Measurements from ENCODE around the gene IPO4.

DNA sequence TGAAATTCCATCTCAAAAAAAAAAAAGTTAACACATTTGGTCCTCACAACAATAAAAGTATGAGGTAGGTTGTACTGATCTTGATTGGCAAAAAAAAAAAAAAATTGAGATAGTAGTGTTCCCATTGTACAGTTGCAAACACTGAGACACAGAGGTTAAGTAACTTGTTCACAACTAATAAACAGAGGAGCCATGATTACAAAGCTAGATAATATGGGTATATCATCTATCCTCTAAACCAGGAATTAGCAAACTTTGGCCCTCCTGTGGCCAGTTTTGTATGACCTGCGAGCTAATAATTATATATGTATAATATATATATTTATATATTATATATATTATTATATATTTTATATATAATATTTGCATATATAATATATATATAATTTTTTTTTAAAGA is 54.9 kb downstream of the IPO4 start:
- TF ChIP-seq CHD4 (IDR thresholded peaks at IDR 0.05): no peak
- no peak for TF ChIP-seq SUPT20H (IDR thresholded peaks at IDR 0.05; ENCODE audit: borderline replicate concordance, control insufficient read depth, low read depth, low read length)
- TF ChIP-seq, protein P1, sequence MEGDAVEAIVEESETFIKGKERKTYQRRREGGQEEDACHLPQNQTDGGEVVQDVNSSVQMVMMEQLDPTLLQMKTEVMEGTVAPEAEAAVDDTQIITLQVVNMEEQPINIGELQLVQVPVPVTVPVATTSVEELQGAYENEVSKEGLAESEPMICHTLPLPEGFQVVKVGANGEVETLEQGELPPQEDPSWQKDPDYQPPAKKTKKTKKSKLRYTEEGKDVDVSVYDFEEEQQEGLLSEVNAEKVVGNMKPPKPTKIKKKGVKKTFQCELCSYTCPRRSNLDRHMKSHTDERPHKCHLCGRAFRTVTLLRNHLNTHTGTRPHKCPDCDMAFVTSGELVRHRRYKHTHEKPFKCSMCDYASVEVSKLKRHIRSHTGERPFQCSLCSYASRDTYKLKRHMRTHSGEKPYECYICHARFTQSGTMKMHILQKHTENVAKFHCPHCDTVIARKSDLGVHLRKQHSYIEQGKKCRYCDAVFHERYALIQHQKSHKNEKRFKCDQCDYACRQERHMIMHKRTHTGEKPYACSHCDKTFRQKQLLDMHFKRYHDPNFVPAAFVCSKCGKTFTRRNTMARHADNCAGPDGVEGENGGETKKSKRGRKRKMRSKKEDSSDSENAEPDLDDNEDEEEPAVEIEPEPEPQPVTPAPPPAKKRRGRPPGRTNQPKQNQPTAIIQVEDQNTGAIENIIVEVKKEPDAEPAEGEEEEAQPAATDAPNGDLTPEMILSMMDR (IDR thresholded peaks at IDR 0.05 in 2 of 3, conservative IDR thresholded peaks at IDR 0.05 in 1 of 3; ENCODE audit: control insufficient read depth in 2 of 3, extremely low read depth in 1 of 3, insufficient read depth in 1 of 3, low read depth in 3 of 3, low read length in 3 of 3): no peak
- TF ChIP-seq FOXK2 (IDR thresholded peaks at IDR 0.05): no peak
- TF ChIP-seq YY1 (IDR thresholded peaks at IDR 0.05; ENCODE audit: low read depth, low read length): no peak
- TF ChIP-seq, protein P2, sequence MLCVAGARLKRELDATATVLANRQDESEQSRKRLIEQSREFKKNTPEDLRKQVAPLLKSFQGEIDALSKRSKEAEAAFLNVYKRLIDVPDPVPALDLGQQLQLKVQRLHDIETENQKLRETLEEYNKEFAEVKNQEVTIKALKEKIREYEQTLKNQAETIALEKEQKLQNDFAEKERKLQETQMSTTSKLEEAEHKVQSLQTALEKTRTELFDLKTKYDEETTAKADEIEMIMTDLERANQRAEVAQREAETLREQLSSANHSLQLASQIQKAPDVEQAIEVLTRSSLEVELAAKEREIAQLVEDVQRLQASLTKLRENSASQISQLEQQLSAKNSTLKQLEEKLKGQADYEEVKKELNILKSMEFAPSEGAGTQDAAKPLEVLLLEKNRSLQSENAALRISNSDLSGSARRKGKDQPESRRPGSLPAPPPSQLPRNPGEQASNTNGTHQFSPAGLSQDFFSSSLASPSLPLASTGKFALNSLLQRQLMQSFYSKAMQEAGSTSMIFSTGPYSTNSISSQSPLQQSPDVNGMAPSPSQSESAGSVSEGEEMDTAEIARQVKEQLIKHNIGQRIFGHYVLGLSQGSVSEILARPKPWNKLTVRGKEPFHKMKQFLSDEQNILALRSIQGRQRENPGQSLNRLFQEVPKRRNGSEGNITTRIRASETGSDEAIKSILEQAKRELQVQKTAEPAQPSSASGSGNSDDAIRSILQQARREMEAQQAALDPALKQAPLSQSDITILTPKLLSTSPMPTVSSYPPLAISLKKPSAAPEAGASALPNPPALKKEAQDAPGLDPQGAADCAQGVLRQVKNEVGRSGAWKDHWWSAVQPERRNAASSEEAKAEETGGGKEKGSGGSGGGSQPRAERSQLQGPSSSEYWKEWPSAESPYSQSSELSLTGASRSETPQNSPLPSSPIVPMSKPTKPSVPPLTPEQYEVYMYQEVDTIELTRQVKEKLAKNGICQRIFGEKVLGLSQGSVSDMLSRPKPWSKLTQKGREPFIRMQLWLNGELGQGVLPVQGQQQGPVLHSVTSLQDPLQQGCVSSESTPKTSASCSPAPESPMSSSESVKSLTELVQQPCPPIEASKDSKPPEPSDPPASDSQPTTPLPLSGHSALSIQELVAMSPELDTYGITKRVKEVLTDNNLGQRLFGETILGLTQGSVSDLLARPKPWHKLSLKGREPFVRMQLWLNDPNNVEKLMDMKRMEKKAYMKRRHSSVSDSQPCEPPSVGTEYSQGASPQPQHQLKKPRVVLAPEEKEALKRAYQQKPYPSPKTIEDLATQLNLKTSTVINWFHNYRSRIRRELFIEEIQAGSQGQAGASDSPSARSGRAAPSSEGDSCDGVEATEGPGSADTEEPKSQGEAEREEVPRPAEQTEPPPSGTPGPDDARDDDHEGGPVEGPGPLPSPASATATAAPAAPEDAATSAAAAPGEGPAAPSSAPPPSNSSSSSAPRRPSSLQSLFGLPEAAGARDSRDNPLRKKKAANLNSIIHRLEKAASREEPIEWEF (IDR thresholded peaks at IDR 0.05; ENCODE audit: insufficient replicate concordance, low read depth, low read length): no peak
- no peak for TF ChIP-seq HDGF (IDR thresholded peaks at IDR 0.05)
- TF ChIP-seq EGR1 (IDR thresholded peaks at IDR 0.05; ENCODE audit: borderline replicate concordance in 1 of 2, low read depth in 2 of 2, low read length in 2 of 2): no peak
- no peak for TF ChIP-seq JUND (IDR thresholded peaks at IDR 0.05; ENCODE audit: low read depth, low read length)

All from GM12878 (cell line).